ENCODE data around the gene KCNQ1OT1.

KCNQ1OT1 gene

GRCh38 chr11:2589538-2589934 is 110.3 kb downstream of the KCNQ1OT1 start:
- no peak overlapping the region for H3K4me3 ChIP-seq (ENCODE audit: low read depth in 1 of 5, low read length in 5 of 5)
- peaks cover 0 to 13% (median 3%) of the 10 kb centered on the region in 5 donors for H3K9me3 ChIP-seq (ENCODE audit: control insufficient read depth in 5 of 5, low read length in 5 of 5)
- peaks cover 0 to 7% (median 2%) of the 10 kb centered on the region in 5 donors for H3K27me3 ChIP-seq (ENCODE audit: control insufficient read depth in 5 of 5, insufficient read depth in 4 of 5, low read length in 5 of 5)
- H3K9ac ChIP-seq (ENCODE audit: low read length in 5 of 5) = peak overlapping the region in 1 of 5 donors; percentile 81
- peaks cover 0 to 35% (median 0%) of the 10 kb centered on the region in 5 donors for H3K36me3 ChIP-seq (ENCODE audit: control insufficient read depth in 5 of 5, insufficient read depth in 5 of 5, low read length in 5 of 5)
- no peak overlapping the region for H3K27ac ChIP-seq (ENCODE audit: low read depth, low read length)
- H3K4me1 ChIP-seq (ENCODE audit: control insufficient read depth in 5 of 5, insufficient read depth in 5 of 5, low read length in 5 of 5) = peaks cover 0 to 16% (median 4%) of the 10 kb centered on the region in 5 donors

- H3K27ac ChIP-seq (ENCODE audit: low read depth, low read length) = no peak overlapping the region
- H3K4me1 ChIP-seq (ENCODE audit: control insufficient read depth in 5 of 5, insufficient read depth in 5 of 5, low read length in 5 of 5) = peaks cover 0 to 16% (median 4%) of the 10 kb centered on the region in 5 donors
- H3K9ac ChIP-seq (ENCODE audit: low read length in 5 of 5) = peak overlapping the region in 1 of 5 donors; percentile 81
- H3K4me3 ChIP-seq (ENCODE audit: low read depth in 1 of 5, low read length in 5 of 5) = no peak overlapping the region
- peaks cover 0 to 35% (median 0%) of the 10 kb centered on the region in 5 donors for H3K36me3 ChIP-seq (ENCODE audit: control insufficient read depth in 5 of 5, insufficient read depth in 5 of 5, low read length in 5 of 5)
- peaks cover 0 to 7% (median 2%) of the 10 kb centered on the region in 5 donors for H3K27me3 ChIP-seq (ENCODE audit: control insufficient read depth in 5 of 5, insufficient read depth in 4 of 5, low read length in 5 of 5)
- H3K9me3 ChIP-seq (ENCODE audit: control insufficient read depth in 5 of 5, low read length in 5 of 5) = peaks cover 0 to 7% (median 0%) of the 10 kb centered on the region in 5 donors
Measured at GRCh38 chr11:2588809-2589537, 110.8 kb downstream of the KCNQ1OT1 start.

- Histone ChIP-seq H3K9me3 (ENCODE audit: control insufficient read depth in 5 of 5, low read length in 5 of 5) (peaks cover 0 to under 1% (median 0%) of the 10 kb centered on the region in 5 donors), H3K27me3 (ENCODE audit: control insufficient read depth in 5 of 5, insufficient read depth in 4 of 5, low read length in 5 of 5) (peaks cover 0 to 7% (median 2%) of the 10 kb centered on the region in 5 donors), H3K27ac (ENCODE audit: low read depth, low read length) (no peak overlapping the region), H3K9ac (ENCODE audit: low read length in 5 of 5) (no peak overlapping the region), H3K36me3 (ENCODE audit: control insufficient read depth in 5 of 5, insufficient read depth in 5 of 5, low read length in 5 of 5) (peaks cover 0 to 31% (median 0%) of the 10 kb centered on the region in 5 donors), H3K4me3 (ENCODE audit: low read depth in 1 of 5, low read length in 5 of 5) (no peak overlapping the region), H3K4me1 (ENCODE audit: control insufficient read depth in 5 of 5, insufficient read depth in 5 of 5, low read length in 5 of 5) (peaks cover 0 to 21% (median 4%) of the 10 kb centered on the region in 5 donors)
Measured at GRCh38 chr11:2587976-2588748, 111.6 kb downstream of the KCNQ1OT1 start.

GRCh38 chr11:2587132-2587930 is 112.5 kb downstream of the KCNQ1OT1 start:
- Histone ChIP-seq H3K9me3 (ENCODE audit: control insufficient read depth in 5 of 5, low read length in 5 of 5) (no peaks in the 10 kb centered on the region), H3K36me3 (ENCODE audit: control insufficient read depth in 5 of 5, insufficient read depth in 5 of 5, low read length in 5 of 5) (peaks cover 0 to 25% (median 0%) of the 10 kb centered on the region in 5 donors), H3K4me1 (ENCODE audit: control insufficient read depth in 5 of 5, insufficient read depth in 5 of 5, low read length in 5 of 5) (peaks cover 0 to 29% (median 4%) of the 10 kb centered on the region in 5 donors), H3K4me3 (ENCODE audit: low read depth in 1 of 5, low read length in 5 of 5) (no peak overlapping the region), H3K9ac (ENCODE audit: low read length in 5 of 5) (no peak overlapping the region), H3K27ac (ENCODE audit: low read depth, low read length) (no peak overlapping the region), H3K27me3 (ENCODE audit: control insufficient read depth in 5 of 5, insufficient read depth in 4 of 5, low read length in 5 of 5) (peaks cover 0 to 7% (median 2%) of the 10 kb centered on the region in 5 donors)

GRCh38 chr11:2586793-2587131 is 113.0 kb downstream of the KCNQ1OT1 start:
- Histone ChIP-seq H3K36me3 (ENCODE audit: control insufficient read depth in 5 of 5, insufficient read depth in 5 of 5, low read length in 5 of 5) (peaks cover 0 to 25% (median 0%) of the 10 kb centered on the region in 5 donors), H3K9ac (ENCODE audit: low read length in 5 of 5) (no peak overlapping the region), H3K27ac (ENCODE audit: low read depth, low read length) (no peak overlapping the region), H3K4me3 (ENCODE audit: low read depth in 1 of 5, low read length in 5 of 5) (no peak overlapping the region), H3K27me3 (ENCODE audit: control insufficient read depth in 5 of 5, insufficient read depth in 4 of 5, low read length in 5 of 5) (peaks cover 0 to 7% (median 2%) of the 10 kb centered on the region in 5 donors), H3K9me3 (ENCODE audit: control insufficient read depth in 5 of 5, low read length in 5 of 5) (no peaks in the 10 kb centered on the region), H3K4me1 (ENCODE audit: control insufficient read depth in 5 of 5, insufficient read depth in 5 of 5, low read length in 5 of 5) (peaks cover 0 to 35% (median 4%) of the 10 kb centered on the region in 5 donors)

- no peak overlapping the region for H3K4me3 ChIP-seq (ENCODE audit: low read depth in 1 of 5, low read length in 5 of 5)
- H3K36me3 ChIP-seq (ENCODE audit: control insufficient read depth in 5 of 5, insufficient read depth in 5 of 5, low read length in 5 of 5) = peaks cover 0 to 25% (median 0%) of the 10 kb centered on the region in 5 donors
- H3K4me1 ChIP-seq (ENCODE audit: control insufficient read depth in 5 of 5, insufficient read depth in 5 of 5, low read length in 5 of 5) = peaks cover 0 to 38% (median 4%) of the 10 kb centered on the region in 5 donors
- H3K9ac ChIP-seq (ENCODE audit: low read length in 5 of 5) = no peak overlapping the region
- H3K27ac ChIP-seq (ENCODE audit: low read depth, low read length) = no peak overlapping the region
- H3K9me3 ChIP-seq (ENCODE audit: control insufficient read depth in 5 of 5, low read length in 5 of 5) = no peaks in the 10 kb centered on the region
- H3K27me3 ChIP-seq (ENCODE audit: control insufficient read depth in 5 of 5, insufficient read depth in 4 of 5, low read length in 5 of 5) = peaks cover 0 to 7% (median 2%) of the 10 kb centered on the region in 5 donors
Measured at GRCh38 chr11:2586087-2586792, 113.6 kb downstream of the KCNQ1OT1 start.

- Histone ChIP-seq H3K9ac (ENCODE audit: low read length in 5 of 5) (no peak overlapping the region), H3K9me3 (ENCODE audit: control insufficient read depth in 5 of 5, low read length in 5 of 5) (no peaks in the 10 kb centered on the region), H3K27me3 (ENCODE audit: control insufficient read depth in 5 of 5, insufficient read depth in 4 of 5, low read length in 5 of 5) (peaks cover 0 to 7% (median 2%) of the 10 kb centered on the region in 5 donors), H3K4me3 (ENCODE audit: low read depth in 1 of 5, low read length in 5 of 5) (no peak overlapping the region), H3K4me1 (ENCODE audit: control insufficient read depth in 5 of 5, insufficient read depth in 5 of 5, low read length in 5 of 5) (peaks cover 0 to 38% (median 4%) of the 10 kb centered on the region in 5 donors), H3K36me3 (ENCODE audit: control insufficient read depth in 5 of 5, insufficient read depth in 5 of 5, low read length in 5 of 5) (peaks cover 0 to 20% (median 0%) of the 10 kb centered on the region in 5 donors), H3K27ac (ENCODE audit: low read depth, low read length) (no peak overlapping the region)
Measured at GRCh38 chr11:2585566-2586086, 114.2 kb downstream of the KCNQ1OT1 start.

GRCh38 chr11:2584812-2585565 is 114.8 kb downstream of the KCNQ1OT1 start:
- no peak overlapping the region for H3K27ac ChIP-seq (ENCODE audit: low read depth, low read length)
- H3K9ac ChIP-seq (ENCODE audit: low read length in 5 of 5) = no peak overlapping the region
- peaks cover 0 to 20% (median 0%) of the 10 kb centered on the region in 5 donors for H3K36me3 ChIP-seq (ENCODE audit: control insufficient read depth in 5 of 5, insufficient read depth in 5 of 5, low read length in 5 of 5)
- no peak overlapping the region for H3K4me3 ChIP-seq (ENCODE audit: low read depth in 1 of 5, low read length in 5 of 5)
- H3K27me3 ChIP-seq (ENCODE audit: control insufficient read depth in 5 of 5, insufficient read depth in 4 of 5, low read length in 5 of 5) = peaks cover 0 to 7% (median 2%) of the 10 kb centered on the region in 5 donors
- peaks cover 0 to 38% (median 4%) of the 10 kb centered on the region in 5 donors for H3K4me1 ChIP-seq (ENCODE audit: control insufficient read depth in 5 of 5, insufficient read depth in 5 of 5, low read length in 5 of 5)
- no peaks in the 10 kb centered on the region for H3K9me3 ChIP-seq (ENCODE audit: control insufficient read depth in 5 of 5, low read length in 5 of 5)

All from subcutaneous abdominal adipose tissue (tissue), 5 donors.